DMS79 (cell line): ENCODE data around the gene BAD.
"Not testable (repeated sequence)": the region's sequence is repeated elsewhere in the genome, so short reads cannot be mapped to it uniquely, and the experiment has no call there.

Experiments
- DNase-seq: peaks from one replicate; lab custom pipeline; 2025; lab: John Stamatoyannopoulos, UW

The BAD gene

DNA sequence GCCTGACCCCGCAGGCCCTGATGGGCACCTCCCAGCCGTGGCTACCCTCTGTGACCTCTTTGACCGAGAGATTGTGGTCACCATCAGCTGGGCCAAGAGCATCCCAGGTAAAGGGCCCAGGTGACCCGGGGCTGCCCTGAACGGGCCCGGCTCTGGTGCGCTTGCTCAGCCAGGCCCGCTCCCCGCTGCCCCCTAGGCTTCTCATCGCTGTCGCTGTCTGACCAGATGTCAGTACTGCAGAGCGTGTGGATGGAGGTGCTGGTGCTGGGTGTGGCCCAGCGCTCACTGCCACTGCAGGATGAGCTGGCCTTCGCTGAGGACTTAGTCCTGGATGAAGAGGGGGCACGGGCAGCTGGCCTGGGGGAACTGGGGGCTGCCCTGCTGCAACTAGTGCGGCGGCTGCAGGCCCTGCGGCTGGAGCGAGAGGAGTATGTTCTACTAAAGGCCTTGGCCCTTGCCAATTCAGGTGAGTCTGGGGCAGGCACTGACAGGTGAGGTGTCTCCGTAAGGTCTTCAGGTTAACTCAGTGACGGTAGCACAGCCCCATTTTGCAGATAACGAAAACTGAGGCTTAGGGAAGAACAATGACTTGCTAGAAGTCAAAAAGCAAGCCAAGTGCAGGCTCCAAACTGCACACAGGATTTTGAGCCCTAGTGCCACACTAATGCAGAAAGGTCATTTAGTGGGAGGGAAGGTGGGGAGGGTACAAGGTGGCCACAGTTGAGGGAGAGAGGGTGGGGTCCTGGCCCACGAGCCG lies 30.5 kb upstream of the BAD start:
- DNase-seq = no peak

DNA sequence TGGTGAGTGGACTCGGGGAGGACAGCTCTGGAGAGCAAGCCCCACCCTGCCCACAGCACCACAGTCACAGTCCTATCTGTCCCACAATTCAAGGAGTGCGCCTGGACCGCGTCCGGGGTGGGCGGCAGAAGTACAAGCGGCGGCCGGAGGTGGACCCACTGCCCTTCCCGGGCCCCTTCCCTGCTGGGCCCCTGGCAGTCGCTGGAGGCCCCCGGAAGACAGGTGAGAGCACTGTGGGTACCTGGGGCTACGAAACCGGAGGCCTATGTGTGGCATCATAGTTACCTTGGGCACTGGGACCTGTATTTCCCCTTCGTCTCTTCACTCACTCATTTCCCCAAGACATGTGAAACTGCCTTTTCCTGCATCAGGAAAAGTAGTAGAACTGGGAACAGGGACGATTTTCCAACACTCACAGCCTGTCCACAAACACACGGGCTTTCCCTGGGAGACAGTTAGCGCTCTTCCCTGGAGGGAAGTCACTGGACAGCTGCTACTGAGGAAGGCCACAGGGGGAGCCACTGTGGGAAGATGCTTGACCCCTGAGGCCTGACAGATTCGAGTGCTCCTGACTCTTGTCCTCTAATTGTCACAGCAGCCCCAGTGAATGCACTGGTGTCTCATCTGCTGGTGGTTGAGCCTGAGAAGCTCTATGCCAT lies 29.8 kb upstream of the BAD start:
- DNase-seq = no peak

DNA sequence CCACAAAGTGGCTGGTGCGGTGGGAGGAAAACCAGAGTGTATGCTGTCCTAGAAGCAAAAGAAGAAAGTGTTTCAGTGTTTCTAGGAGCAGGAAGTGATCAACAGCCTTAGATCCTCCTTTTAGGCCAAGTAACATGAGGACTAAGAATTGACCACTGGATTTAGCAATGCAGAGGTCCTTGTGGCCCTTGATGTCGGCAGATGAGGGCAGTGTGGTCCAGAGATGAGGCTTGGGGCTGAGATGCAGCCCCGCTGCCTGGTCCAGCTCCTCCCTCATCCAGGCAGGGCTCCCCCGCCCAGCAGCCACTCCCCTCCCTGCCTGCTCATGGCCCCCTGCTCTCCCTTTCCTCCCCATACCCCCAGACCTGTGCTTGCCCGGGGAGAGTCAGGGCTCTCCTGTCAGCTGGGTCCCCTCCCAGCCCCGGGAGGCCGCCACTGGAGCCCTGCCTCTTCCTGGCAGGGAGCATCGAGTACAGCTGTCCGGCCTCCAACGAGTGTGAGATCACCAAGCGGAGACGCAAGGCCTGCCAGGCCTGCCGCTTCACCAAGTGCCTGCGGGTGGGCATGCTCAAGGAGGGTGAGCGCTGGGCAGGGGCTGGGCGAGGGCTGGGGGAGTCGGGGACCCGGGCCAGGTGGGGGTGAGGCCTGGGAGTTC lies 29.2 kb upstream of the BAD start:
- no peak for DNase-seq

DNA sequence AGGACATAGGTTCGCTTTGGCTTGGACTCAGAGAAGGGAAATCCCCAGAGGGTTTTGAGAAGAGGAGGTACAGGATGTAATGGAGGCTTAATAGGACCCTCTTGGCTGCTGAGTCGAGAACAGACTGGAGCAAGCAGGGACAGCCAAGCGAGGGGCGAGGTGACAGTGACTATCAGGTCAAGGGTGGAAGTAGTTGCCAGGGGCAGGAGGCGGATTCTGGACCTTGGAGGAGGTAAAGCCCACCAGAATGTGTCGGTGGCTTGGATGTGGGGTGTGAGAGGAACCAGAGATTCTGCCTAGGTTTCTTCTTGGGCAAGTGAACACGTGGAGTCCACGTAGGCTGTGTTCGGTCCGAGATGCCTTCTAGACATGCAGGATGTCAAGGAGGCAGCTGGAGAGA lies 28.5 kb upstream of the BAD start:
- DNase-seq = no peak

DNA sequence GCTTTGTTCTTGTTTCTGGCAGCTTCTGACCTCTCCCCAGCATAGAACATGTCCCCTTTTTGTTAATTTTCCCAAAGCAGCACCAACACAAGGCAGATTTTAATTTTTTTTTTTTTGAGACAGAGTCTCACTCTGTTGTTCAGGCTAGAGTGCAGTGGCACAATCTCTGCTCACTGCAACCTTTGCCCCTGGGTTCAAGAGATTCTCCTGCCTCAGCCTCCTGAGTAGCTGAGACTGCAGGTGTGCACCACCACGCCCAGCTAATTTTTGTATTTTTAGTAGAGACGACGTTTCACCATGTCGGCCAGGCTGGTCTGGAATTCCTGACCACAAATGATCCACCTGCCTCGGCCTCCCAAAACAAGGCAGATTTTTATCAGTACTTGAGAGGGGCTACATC lies 23.3 kb upstream of the BAD start:
- DNase-seq = not testable (repeated sequence)

DNA sequence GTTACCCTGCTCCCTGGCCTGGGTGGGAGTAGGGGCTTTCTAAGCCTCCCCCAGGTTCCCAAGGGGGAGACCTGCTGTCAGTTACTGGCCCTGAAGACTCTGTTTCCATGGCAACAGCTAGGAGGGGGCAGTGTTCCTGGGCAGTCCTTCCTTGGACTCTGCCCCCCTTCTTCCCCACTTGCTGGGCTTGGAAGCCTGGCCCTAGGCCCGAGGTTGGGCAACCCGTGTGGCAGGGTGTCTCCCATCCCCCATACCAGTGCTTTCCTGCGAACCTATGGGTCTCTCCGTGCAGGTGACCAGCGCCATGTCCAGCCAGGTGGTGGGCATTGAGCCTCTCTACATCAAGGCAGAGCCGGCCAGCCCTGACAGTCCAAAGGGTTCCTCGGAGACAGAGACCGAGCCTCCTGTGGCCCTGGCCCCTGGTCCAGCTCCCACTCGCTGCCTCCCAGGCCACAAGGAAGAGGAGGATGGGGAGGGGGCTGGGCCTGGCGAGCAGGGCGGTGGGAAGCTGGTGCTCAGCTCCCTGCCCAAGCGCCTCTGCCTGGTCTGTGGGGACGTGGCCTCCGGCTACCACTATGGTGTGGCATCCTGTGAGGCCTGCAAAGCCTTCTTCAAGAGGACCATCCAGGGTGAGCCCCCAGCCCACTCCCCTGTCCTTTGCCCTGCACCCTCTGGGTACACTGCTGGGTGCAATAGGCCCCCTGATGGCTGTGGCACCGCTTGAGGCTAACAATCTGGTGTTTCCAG lies 22.6 kb upstream of the BAD start:
- no peak for DNase-seq

DNA sequence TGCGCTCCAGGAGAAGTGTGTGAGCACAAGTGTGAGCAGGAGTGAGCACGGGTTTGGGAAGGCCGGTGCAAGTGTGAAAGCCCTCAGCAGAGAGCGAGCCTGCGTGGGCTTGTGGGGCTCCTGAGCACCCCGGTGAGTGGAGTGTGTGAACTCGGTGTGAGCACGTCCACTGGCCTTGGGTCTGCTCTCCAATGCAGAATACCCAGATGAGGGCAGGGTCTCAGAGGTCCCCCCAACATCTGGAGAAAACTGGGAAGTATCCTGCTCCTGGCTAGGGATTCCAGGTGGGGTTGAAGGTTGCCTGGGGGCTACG lies 22.1 kb upstream of the BAD start:
- no peak for DNase-seq

DNA sequence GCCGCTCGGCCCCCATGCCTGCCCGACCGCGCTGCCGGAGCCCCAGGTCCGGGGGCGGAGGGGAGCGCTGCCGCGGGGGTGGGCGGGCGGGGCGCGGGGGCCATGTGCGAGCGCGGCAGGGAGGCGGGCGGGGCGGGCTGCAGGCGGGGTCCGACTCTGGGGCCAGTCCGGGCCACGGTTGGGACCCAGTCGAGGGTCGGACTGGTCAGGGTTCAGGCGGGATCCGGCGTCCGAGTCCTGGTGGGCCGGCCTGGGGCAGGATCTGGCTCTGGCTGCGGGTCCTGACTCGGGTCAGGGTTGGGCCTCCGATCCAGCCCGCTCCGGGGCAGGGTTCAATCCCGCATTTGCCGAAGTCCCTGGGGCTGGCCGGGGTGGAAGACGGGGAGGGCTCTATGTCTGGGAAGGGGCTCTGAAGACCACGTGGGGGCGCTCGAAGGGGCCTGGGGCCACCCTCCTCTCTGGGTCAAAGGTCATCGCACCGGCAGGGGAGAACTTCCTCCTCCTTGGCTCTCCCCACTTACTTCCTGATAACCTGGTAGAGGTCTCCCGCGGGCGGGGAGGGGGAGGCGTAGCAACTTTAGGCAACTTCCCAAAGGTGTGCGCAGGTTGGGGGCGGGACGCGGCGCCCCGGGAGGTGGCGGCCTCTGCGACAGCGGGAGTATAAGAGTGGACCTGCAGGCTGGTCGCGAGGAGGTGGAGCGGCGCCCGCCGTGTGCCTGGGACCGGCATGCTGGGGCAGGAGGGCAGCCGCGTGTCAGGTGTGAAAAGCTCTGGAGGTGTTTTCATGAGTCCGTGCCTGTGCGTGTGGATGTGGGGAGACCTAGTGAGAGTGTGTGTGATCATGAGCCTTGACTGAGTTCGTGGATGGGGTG lies 21.5 kb upstream of the BAD start:
- DNase-seq = peak; percentile 31

DNA sequence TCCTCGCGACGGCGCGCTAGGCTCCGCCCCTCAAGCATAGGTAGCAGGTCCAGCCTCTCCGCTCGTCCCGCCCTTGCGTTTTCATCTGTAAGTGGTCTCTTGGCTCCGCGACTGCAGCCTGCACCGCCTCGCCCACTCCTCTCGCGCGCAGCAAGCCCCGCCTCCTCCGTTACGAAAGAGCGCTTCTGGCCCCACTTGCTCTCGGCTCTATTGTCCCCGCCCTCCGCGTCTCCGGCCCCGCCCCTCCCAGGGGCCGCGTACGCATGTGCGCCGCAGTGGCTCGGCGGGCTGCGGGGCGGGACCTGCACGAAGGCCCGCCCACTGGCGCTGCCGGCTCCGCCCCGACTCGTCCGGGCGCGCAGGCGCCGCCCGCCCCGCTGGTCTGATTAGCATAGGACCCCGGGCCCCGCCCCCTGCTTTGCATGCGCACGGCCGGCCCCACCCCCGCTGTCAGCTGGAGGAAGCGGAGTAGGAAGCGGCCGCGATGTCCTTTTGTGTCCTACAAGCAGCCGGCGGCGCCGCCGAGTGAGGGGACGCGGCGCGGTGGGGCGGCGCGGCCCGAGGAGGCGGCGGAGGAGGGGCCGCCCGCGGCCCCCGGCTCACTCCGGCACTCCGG lies 20.7 kb upstream of the BAD start, which contains the start of gene ESRRA:
Gene ESRRA, plus strand, starts transcription at position 450 of the 616 bp plus-strand sequence. CDS start 1,656 bp downstream, outside the sequence.
- peak; percentile 98 for DNase-seq

DNA sequence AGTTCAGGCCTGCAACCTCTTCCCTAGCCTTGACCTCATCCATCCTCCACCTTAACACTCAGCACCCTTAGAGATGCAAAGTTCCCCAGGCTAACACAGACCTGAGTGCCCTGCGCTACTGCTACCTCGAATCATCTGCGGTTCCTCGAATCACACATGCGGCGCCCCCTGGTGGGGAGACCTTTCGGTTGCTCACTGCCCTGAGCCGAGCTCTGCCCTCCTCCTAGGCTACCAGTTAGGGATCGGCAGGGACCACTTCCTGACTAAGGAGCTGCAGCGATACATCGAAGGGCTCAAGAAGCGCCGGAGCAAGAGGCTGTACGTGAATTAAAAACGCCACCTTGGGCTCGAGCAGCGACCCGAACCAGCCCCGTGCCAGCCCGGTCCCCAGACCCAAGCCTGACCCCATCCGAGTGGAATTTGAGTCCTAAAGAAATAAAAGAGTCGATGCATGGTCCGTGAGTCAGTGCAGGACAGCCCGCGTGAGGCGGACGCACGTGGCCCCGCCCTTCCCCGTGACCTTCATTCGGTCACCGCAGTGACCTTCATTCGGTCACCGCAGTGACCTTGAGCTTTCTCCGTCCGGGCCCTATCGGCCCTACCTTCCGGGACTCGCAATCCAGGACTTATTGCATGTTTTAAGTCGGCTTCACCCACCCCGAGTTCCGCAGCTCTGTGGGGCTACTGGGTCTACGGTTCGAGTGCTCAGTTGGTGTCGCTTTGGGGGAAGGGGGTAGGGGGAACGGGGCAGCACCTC lies 20.0 kb upstream of the BAD start:
- DNase-seq = peak; percentile 78

DNA sequence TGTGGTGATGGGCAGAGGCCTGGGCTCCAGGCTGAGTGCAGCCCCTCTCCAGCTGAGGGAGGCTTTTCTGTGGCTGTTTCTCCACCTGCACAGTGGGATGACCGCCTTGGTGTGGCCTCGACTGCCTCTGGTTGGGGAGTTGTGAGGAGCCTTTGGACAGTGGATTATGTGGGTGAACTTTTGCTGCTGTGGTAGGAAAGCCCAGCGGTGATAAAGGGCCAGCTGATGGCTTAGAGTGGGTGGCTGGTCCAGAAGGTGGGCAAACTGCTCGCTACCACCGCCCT lies 19.5 kb upstream of the BAD start:
- no peak for DNase-seq

DNA sequence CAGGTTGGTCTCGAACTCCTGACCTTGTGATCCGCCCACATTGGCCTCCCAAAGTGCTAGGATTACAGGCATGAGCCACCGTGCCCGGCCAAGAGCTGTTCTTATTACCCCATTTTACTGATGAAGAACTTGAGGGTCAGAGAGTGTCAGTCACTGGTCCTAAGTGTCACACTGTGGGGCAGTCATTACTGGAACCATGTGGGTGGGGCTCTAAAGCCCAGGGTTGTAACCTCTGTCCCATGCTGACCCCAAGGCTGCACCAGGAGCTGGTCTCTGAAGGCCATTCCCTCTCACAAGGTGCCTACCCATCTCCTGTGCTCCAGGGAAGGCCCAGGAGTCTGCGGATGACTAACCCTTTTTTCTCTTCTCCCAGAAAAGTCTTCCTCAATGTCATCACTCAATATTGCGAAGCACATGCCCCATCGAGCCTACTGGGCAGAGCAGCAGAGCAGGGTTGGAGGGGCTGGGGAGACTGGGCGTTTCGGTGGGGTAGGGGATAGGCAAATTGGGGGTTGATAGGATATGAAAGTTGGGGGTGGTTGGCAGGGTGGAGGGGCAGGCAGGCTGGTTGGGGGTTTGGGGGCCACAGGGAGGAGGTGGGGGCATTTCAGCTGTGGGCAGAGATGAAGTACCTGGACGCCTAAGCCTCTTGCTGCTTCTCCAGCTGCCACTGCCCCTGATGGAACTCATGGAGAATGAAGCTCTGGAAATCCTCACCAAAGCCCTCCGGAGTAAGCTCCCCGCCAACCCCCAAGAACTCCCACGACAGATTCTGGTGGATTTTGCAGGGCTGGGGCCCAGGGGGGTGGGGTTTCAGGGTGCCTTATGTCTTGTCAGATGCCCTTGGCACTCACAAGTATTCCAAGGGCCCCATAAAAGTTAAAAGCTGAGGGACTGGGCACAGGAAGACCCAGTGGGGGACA lies 18.9 kb upstream of the BAD start:
- no peak for DNase-seq

DNA sequence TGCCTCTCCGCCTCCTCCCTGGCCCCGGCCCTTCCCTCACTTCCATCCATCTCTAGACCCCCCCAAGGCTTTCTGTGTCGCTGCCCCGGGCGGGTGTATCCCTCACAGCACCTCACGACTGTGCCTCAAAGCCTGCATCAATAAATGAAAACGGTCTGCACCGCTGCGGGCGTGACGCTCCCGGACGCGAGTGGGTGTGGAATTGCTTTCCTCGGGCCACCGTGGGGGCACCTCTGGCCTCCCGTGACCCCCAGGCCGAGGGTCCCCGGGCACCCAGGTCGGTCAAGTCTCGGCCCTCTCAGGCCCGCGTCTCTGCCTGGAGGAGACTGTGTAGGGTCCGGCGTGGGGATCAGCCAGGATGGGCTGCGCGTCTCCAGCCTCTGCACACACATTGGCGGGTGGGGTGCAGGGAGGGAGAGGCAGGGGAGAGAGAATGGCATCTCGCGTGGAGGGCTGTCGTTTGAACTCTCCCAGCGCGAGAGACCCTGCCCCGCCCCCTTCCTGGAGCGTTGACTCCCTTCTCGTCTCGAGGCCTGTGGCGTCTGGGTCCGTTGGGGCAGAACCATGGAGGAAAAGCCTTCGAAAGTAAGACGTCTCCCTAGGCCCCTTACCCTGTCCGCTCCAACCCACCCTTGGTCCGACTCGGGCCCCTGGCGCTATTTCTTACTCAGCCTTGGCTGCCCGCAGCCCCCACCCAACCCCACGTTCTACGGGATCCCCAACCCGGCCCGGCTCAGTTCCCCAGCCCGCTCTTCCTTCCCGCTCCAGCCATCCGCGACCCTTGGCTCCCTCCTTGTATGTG lies 15.6 kb upstream of the BAD start, which contains the start of gene CATSPERZ:
Gene CATSPERZ, plus strand, starts transcription at position 512 of the 802 bp plus-strand sequence. Its CDS starts 53 bp downstream, at position 565.
- no peak for DNase-seq

DNA sequence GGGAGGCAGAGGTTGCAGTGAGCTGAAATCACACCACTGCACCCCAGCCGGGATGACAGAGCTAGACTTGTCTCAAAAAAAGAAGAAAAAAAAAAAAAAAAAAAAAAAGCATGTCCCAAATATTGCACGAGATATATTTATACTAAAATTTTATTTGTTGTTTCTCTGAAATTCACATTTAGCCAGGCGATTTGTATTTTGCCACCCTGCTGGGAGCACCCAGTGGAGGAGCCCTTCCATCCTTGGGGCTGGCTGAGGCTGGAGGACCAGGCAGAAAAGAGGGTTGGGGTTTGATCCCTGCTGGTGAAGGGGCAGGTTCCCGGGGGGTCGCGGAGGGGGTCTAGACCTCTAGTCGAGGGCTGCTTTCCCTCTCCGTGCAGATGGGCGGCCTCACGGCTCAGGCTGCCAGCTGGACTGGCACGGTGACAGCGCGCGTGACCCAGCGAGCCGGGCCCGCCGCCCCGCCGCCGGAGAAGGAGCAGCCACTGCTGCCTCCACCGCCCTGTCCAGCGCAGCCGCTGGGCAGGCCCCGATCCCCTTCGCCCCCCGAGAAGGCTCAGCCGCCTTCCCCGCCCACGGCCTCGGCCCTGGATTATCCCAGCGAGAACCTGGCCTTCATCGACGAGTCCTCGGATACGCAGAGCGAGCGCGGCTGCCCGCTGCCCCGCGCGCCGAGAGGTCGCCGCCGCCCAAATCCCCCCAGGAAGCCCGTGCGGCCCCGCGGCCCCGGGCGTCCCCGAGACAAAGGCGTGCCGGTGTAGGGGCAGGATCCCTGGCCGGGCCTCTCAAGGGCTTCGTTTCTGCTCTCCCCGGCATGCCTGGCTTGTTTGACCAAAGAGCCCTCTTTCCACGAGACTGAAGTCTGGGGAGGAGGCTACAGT lies 14.7 kb upstream of the BAD start:
- DNase-seq = no peak

DNA sequence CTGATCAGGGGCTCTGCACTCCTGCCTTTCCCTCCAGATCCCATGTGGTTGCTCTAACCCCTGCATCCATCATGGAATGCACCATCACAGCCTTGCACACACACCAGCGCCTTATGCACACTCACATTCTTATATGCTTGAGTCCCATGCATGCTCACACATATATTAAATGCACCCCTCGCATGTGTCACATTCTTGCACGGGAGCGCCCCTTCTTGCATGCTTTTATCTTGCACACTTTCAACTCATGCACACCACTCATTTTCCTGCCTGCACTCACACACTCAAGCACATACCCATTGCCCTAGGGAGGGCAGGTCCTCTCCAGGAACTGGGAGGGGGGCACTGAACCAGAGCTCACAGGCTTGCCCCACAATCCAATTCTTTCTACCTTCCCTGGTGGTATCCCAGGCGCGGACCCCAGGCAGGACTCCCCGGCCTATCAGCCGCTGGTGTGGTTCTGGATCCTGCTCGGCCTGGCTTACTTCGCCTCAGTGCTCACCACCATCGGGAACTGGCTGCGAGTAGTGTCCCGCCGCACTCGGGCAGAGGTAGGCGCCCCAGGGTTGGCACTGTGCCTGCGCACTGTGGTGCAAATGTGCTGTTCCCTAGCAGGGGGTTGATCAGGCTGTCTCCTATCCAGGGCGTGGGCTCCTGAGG lies 13.4 kb upstream of the BAD start:
- DNase-seq = no peak

DNA sequence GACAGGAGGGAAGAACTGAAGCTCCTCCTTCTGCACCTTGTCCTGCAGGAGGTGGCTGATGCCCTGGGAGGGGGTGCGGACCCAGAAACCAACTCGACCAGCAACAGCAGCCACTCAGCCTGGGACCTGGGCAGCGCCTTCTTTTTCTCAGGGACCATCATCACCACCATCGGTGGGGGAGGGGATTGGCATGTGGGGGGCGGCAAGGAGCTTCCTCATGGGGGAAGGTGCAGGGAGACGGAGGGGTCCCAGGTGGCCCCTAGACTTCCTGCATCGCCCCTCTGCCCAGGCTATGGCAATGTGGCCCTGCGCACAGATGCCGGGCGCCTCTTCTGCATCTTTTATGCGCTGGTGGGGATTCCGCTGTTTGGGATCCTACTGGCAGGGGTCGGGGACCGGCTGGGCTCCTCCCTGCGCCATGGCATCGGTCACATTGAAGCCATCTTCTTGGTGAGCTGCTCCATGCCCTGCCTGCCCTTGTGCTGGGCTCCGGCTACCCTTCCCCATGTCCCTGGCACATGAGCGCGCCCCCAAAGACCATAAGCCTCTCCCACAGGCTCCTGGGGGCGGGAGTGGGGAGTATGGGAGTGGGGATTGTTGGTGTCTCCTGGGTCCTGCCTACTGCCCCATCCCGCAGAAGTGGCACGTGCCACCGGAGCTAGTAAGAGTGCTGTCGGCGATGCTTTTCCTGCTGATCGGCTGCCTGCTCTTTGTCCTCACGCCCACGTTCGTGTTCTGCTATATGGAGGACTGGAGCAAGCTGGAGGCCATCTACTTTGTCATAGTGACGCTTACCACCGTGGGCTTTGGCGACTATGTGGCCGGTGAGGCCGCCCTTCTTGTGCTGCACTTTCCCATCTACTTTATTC lies 12.6 kb upstream of the BAD start:
- no peak for DNase-seq
